Lower lobe of right lung (tissue), 2 donors: ENCODE results near the gene TENT4A. TPM values are rescaled to one million over a fixed set of nuclear protein-coding genes. Genes with fewer than 3 reads are reported as not detected.

Source experiments
- ATAC-seq, 2 donors: fragments of 200-7000 bp; cut with Tn5 transposase; one replicate each; pipeline ENCODE4 v1.9.1; 2020 to 2022; ENCODE audit warnings: mild to moderate bottlenecking in 2 of 2, moderate library complexity in 2 of 2
- DNase-seq: peaks from one replicate; pipeline ENCODE4 v3.0.0-alpha.2; 2020
- H3K27ac ChIP-seq: fragments of 200-600 bp; one replicate; pipeline ENCODE4 v1.8.0; 2022
- H3K27me3 ChIP-seq: fragments of 200-600 bp; one replicate; pipeline ENCODE4 v1.8.0; 2022; ENCODE audit warnings: low read depth
- H3K36me3 ChIP-seq: fragments of 200-600 bp; one replicate; pipeline ENCODE4 v1.8.0; 2022; ENCODE audit warnings: mild to moderate bottlenecking
- H3K4me1 ChIP-seq: fragments of 200-600 bp; one replicate; pipeline ENCODE4 v1.8.0; 2022
- H3K4me3 ChIP-seq: fragments of 200-600 bp; one replicate; pipeline ENCODE4 v1.8.0; 2022; ENCODE audit warnings: mild to moderate bottlenecking
- H3K9me3 ChIP-seq: fragments of 200-600 bp; one replicate; pipeline ENCODE4 v1.8.0; 2022
- CTCF ChIP-seq: fragments of 200-600 bp; IDR thresholded peaks from one replicate; pipeline ENCODE4 v1.8.0; 2022; ENCODE audit warnings: antibody characterized with exemption, mild to moderate bottlenecking
- intact Hi-C: fragments of 100-400 bp; cut with DNase I; formaldehyde crosslinking; loops from one replicate; pipeline ENCODE4 v1.11.0; 2022
- total RNA-seq: library from RNA; stranded (reverse); fragmentation: NEBNext Ultra II Directional; extraction: Animal tissue kit (Norgen Biotek cat#: 25700); gene quantifications from one replicate; pipeline ENCODE4 v1.2.1, GENCODE V29; 2021
- donor health status: DM: no; HTN: yes; CAD: no; lungs with severe emphysema.

The TENT4A gene
- total RNA-seq, 1 donor from 2014 or later = 24.1 TPM

DNA sequence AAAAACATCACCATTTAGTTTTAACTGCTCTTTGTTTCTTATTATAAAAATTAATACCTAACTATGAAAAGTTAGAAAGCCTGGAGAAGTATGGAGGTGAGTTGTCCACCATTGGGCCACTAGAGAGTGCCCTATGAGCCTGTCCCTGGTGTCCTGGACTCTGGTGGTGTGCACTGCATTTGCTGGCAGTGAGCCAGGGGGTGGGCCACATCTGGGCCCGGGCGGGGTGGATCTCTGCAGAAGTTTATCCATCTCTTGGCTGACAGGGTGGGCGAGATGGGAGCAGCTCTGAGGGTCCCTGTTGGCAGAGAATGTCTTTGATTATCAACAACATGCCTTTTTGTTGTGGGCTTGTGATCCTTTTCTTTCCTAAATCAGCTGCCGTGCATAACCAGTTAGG is 8.2 kb downstream of the TENT4A start:
- intact Hi-C loops = no loop called here
- H3K27ac ChIP-seq = peak overlapping the region; percentile 60
- peak overlapping the region; percentile 38 for H3K4me3 ChIP-seq
- no peaks in the 10 kb centered on the region for H3K27me3 ChIP-seq
- H3K4me1 ChIP-seq = peaks cover 72% of the 10 kb centered on the region
- ATAC-seq (no peak), DNase-seq (no peak)
- H3K36me3 ChIP-seq = peaks cover 3% of the 10 kb centered on the region
- H3K9me3 ChIP-seq = no peaks in the 10 kb centered on the region
- no peak for TF ChIP-seq CTCF

DNA sequence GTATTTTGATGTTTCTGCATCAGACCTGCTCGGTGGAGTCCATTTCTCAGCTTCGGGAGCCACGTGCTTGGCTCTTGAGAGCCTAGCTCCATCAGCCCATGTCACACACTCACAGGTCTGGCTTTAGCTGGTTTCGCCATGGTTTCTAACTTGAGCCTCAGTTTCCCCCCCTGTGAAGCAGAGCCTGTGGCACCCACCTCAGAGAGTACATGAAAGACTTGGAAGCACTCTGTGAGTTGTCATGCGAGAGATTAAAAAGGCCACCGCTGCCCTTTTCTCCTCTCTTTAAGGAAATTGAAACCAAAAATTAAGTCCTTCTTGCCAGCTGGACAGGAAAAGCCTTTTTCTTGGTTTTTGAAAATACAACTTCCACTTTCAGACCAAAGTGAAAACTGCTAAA is 8.8 kb downstream of the TENT4A start:
- H3K27me3 ChIP-seq = no peaks in the 10 kb centered on the region
- H3K27ac ChIP-seq = peak overlapping the region; percentile 60
- no peaks in the 10 kb centered on the region for H3K9me3 ChIP-seq
- peaks cover 70% of the 10 kb centered on the region for H3K4me1 ChIP-seq
- H3K36me3 ChIP-seq = peaks cover 3% of the 10 kb centered on the region
- intact Hi-C loops = no loop called here
- no peak for TF ChIP-seq CTCF
- DNase-seq (no peak), ATAC-seq (no peak)
- peak overlapping the region; percentile 38 for H3K4me3 ChIP-seq

GRCh38 chr5:6723122-6723815 is 10.0 kb downstream of the TENT4A start:
- Histone ChIP-seq H3K4me1 (peaks cover 64% of the 10 kb centered on the region), H3K4me3 (no peak overlapping the region), H3K27ac (no peak overlapping the region), H3K27me3 (no peaks in the 10 kb centered on the region), H3K9me3 (no peaks in the 10 kb centered on the region), H3K36me3 (peaks cover 3% of the 10 kb centered on the region)
- intact Hi-C loops = no loop called here
- DNase-seq (no peak), ATAC-seq (peak in 1 of 2 donors; percentile 15)
- TF ChIP-seq CTCF = no peak

DNA sequence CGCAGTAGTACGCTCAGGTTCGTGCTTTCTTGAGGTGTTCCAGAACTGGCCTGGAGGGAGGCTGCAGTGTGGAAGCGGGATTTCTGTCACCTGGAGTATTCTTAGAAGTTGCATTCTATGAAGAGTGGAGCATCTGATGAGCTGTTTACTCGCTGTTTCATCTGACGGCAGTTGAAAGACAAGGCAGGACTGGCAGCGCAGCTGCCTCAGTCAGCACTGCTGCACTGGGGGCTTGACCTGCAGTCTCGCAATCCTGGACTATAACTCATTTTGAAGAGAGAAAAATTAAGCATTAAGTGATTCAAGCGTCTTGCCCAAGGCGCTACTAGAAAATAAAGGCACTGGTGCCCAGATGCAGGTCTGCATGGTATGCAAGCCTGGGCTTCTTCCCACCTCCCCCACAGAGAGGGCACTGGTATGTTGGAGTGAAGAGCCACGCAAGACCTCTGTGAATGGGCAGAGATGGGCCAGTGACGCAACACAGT is 10.6 kb downstream of the TENT4A start:
- H3K9me3 ChIP-seq = no peaks in the 10 kb centered on the region
- peaks cover 64% of the 10 kb centered on the region for H3K4me1 ChIP-seq
- DNase-seq = no peak
- H3K36me3 ChIP-seq = peaks cover 3% of the 10 kb centered on the region
- H3K27me3 ChIP-seq = no peaks in the 10 kb centered on the region
- intact Hi-C loops = no loop called here
- TF ChIP-seq CTCF = no peak
- H3K27ac ChIP-seq = no peak overlapping the region
- ATAC-seq = no peak
- H3K4me3 ChIP-seq = no peak overlapping the region

DNA sequence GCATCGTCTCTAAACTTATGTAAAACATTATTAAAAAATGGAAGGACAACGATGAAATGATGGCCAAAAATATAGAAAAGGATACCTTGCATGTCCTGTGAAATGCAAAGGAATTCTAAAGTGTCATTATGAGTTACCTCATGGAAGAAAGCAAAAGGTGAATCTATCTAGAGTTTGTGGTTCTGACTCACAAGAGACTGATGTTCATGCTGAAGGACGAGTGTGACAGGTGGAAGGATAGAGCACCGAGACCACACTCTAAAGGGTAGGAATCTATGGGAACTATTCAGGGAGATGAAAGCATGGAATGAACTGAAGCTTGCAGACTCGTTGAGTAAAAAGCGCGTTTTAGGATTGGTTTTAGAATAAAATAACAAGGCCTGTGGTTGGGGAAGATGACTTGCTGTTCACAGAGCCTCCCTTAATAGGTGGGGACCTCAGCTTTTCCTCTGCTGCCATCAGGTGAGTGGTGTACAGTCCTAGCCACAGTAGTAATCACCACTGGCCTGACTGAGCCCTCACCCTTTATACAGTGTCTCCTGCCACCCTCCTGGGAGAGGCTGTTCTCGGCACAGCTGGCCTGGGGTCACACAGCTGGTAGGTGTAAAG is 11.2 kb downstream of the TENT4A start:
- ATAC-seq (no peak), DNase-seq (no peak)
- Histone ChIP-seq H3K4me3 (no peak overlapping the region), H3K27me3 (no peaks in the 10 kb centered on the region), H3K27ac (no peak overlapping the region), H3K9me3 (no peaks in the 10 kb centered on the region), H3K4me1 (peaks cover 67% of the 10 kb centered on the region), H3K36me3 (peaks cover 1% of the 10 kb centered on the region)
- no peak for TF ChIP-seq CTCF
- intact Hi-C loops = no loop called here
